SIG-M5 (cell line): ENCODE data around the gene ABLIM1.

Source experiments
- DNase-seq: peaks from one replicate; lab custom pipeline; 2025; lab: John Stamatoyannopoulos, UW

ABLIM1 gene

GRCh38 chr10:114544045-114544659 is 113.9 kb downstream of the ABLIM1 start:
- DNase-seq, result no peak

GRCh38 chr10:114543456-114543855 is 114.6 kb downstream of the ABLIM1 start:
- no peak for DNase-seq

- no peak for DNase-seq
Measured at GRCh38 chr10:114542373-114542772, 115.7 kb downstream of the ABLIM1 start.

- no peak for DNase-seq
Measured at GRCh38 chr10:114541797-114542160, 116.3 kb downstream of the ABLIM1 start.

GRCh38 chr10:114541081-114541796 is 116.8 kb downstream of the ABLIM1 start:
- DNase-seq, result no peak

GRCh38 chr10:114540236-114540635 is 117.8 kb downstream of the ABLIM1 start:
- no peak for DNase-seq

- no peak for DNase-seq
Measured at GRCh38 chr10:114539623-114540022, 118.5 kb downstream of the ABLIM1 start.

GRCh38 chr10:114538181-114538906 is 119.7 kb downstream of the ABLIM1 start:
- DNase-seq, result no peak

- DNase-seq, result no peak
Measured at GRCh38 chr10:114537736-114538135, 120.3 kb downstream of the ABLIM1 start.

- no peak for DNase-seq
Measured at GRCh38 chr10:114534571-114534981, 123.5 kb downstream of the ABLIM1 start.

GRCh38 chr10:114532226-114532625 is 125.8 kb downstream of the ABLIM1 start:
- no peak for DNase-seq

GRCh38 chr10:114526504-114527238 is 131.4 kb downstream of the ABLIM1 start:
- no peak for DNase-seq

- DNase-seq, result no peak
Measured at GRCh38 chr10:114526126-114526503, 132.0 kb downstream of the ABLIM1 start.

GRCh38 chr10:114525368-114525949 is 132.6 kb downstream of the ABLIM1 start:
- DNase-seq, result no peak

GRCh38 chr10:114523876-114524275 is 134.2 kb downstream of the ABLIM1 start:
- DNase-seq, result no peak

- no peak for DNase-seq
Measured at GRCh38 chr10:114521255-114521654, 136.8 kb downstream of the ABLIM1 start.

GRCh38 chr10:114520453-114520852 is 137.6 kb downstream of the ABLIM1 start:
- DNase-seq, result no peak

- no peak for DNase-seq
Measured at GRCh38 chr10:114519756-114520293, 138.2 kb downstream of the ABLIM1 start.

GRCh38 chr10:114519306-114519669 is 138.8 kb downstream of the ABLIM1 start:
- no peak for DNase-seq

GRCh38 chr10:114518401-114519305 is 139.4 kb downstream of the ABLIM1 start:
- DNase-seq, result no peak
